BJ (cell line): ENCODE results near the gene DCTN4. TPM values are rescaled to one million over a fixed set of nuclear protein-coding genes. Genes with fewer than 3 reads are reported as not detected.

Experiments used
- CTCF ChIA-PET: fragments of 350-600 bp; formaldehyde crosslinking; extraction: SDS; loops from one replicate; lab custom pipeline; 2021; ENCODE audit warnings: antibody characterized with exemption, inconsistent platforms; lab: Yijun Ruan, JAX
- POLR2A ChIA-PET: fragments of 300-600 bp; sonication (Branson Sonifier 250); formaldehyde crosslinking; extraction: SDS; loops from one replicate; lab custom pipeline; 2021; ENCODE audit warnings: antibody characterized with exemption; lab: Charles Lee
- DNase-seq: peaks from one replicate; pipeline ENCODE4 v3.0.0-alpha.2; 2011; ENCODE audit warnings: low read depth
- H3K27me3 ChIP-seq: 2 replicates; pipeline ENCODE4 v1.6.0; 2011; ENCODE audit warnings: low read length; ENCODE audit not compliant: control insufficient read depth, insufficient read depth
- H3K36me3 ChIP-seq: 2 replicates; pipeline ENCODE4 v1.5.1; 2011; ENCODE audit warnings: low read length; ENCODE audit not compliant: control insufficient read depth, insufficient read depth
- H3K4me3 ChIP-seq: 2 replicates; pipeline ENCODE4 v1.5.1; 2011; ENCODE audit warnings: low read depth, mild to moderate bottlenecking, control low read depth, low read length
- CTCF ChIP-seq: IDR thresholded peaks from 2 replicates; pipeline ENCODE4 v1.5.1; 2011; ENCODE audit warnings: low read depth, mild to moderate bottlenecking, control low read depth, inconsistent platforms, low read length, moderate library complexity; ENCODE audit not compliant: insufficient read depth
- polyA plus RNA-seq: library from polyadenylated mRNA; depleted of rRNA; stranded (reverse); fragments of >200 nt; gene quantifications from 2 replicates; pipeline ENCODE4 v1.2.3, GENCODE V29; 2011; rRNA removed

The DCTN4 gene
- polyA plus RNA-seq, 1 experiment: 50.2 TPM

- ChIA-PET CTCF (interaction anchor here (1.8 to 4.3 kb wide), 2 partner anchors 100 to 201 kb away, joined by 4 to 21 read pairs; no protein-coding TSS in a partner anchor), POLR2A (no interaction called here)
- DNase-seq: no peak
- Histone ChIP-seq H3K27me3 (peaks cover 13% of the 10 kb centered on the region), H3K36me3 (no peaks in the 10 kb centered on the region), H3K4me3 (no peak overlapping the region)
- TF ChIP-seq CTCF: no peak
Observed at GRCh38 chr5:150660108-150660831, 98.5 kb downstream of the DCTN4 start.

- POLR2A ChIA-PET: no interaction called here
- peaks cover 13% of the 10 kb centered on the region for H3K27me3 ChIP-seq
- CTCF ChIA-PET: interaction anchor here (0.9 to 4.3 kb wide), 4 partner anchors 99 to 200 kb away, joined by 3 to 21 read pairs (median 4); no protein-coding TSS in a partner anchor
- no peak overlapping the region for H3K4me3 ChIP-seq
- TF ChIP-seq CTCF: no peak
- DNase-seq: no peak
- H3K36me3 ChIP-seq: no peaks in the 10 kb centered on the region
Observed at GRCh38 chr5:150659360-150660107, 99.3 kb downstream of the DCTN4 start.

- DNase-seq: no peak
- H3K36me3 ChIP-seq: no peaks in the 10 kb centered on the region
- no peak overlapping the region for H3K4me3 ChIP-seq
- TF ChIP-seq CTCF: no peak
- ChIA-PET CTCF (interaction anchor here (0.9 to 6.4 kb wide), 7 partner anchors 9 to 200 kb away, joined by 3 to 78 read pairs (median 6); partner anchors contain the start of genes IRGM and SYNPO), POLR2A (no interaction called here)
- peaks cover 13% of the 10 kb centered on the region for H3K27me3 ChIP-seq
Observed at GRCh38 chr5:150658699-150659265, 100.0 kb downstream of the DCTN4 start.

Other genes with a start within 250 kb of the DCTN4 start
- 4.8 and 8.4 TPM in 2 replicates for gene SYNPO, start 118.4 kb downstream of the DCTN4 start, polyA plus RNA-seq
- gene MYOZ3, start 97.8 kb downstream of the DCTN4 start, polyA plus RNA-seq: 0.04 and 0.13 TPM in 2 replicates
- gene RBM22, start 58.0 kb downstream of the DCTN4 start, polyA plus RNA-seq: 31.4 and 45.2 TPM in 2 replicates
- gene SMIM3, start 19.7 kb upstream of the DCTN4 start, polyA plus RNA-seq: 43.7 and 45.0 TPM in 2 replicates
- gene IRGM, start 87.5 kb upstream of the DCTN4 start, polyA plus RNA-seq: not detected in 2 replicates
- gene ZNF300, start 146.0 kb upstream of the DCTN4 start, polyA plus RNA-seq: 2.6 and 4.8 TPM in 2 replicates